Natural killer cell (primary cell): Measurements from ENCODE around the gene KLHL42. TPM values are rescaled to one million over a fixed set of nuclear protein-coding genes. Genes with fewer than 3 reads are reported as not detected.

ENCODE experiments used
- ATAC-seq, 3 donors: fragments of 150-1000 bp in 2 of 3; fragments of 200-7000 bp in 1 of 3; cut with Tn5 transposase; 1 replicate in 1 of 3; 2 replicates in 2 of 3; pipeline ENCODE4 v1.10.0; 2021; ENCODE audit warnings: mild to moderate bottlenecking in 2 of 3, moderate library complexity in 2 of 3
- DNase-seq, 2 donors: peaks; one replicate each; pipeline versions ENCODE4 v3.0.0 to v3.0.0-alpha.2; 2013 to 2021; ENCODE audit warnings: mixed read lengths in 1 of 2
- H3K27ac ChIP-seq: one replicate; pipeline ENCODE4 v1.5.1; 2013; ENCODE audit warnings: mild to moderate bottlenecking, low read length
- H3K27me3 ChIP-seq: one replicate; pipeline ENCODE4 v1.6.1; 2013; ENCODE audit warnings: low read length; ENCODE audit not compliant: control insufficient read depth, insufficient read depth
- H3K36me3 ChIP-seq: one replicate; pipeline ENCODE4 v1.6.1; 2013; ENCODE audit warnings: low read length; ENCODE audit not compliant: control insufficient read depth, insufficient read depth
- H3K4me1 ChIP-seq: one replicate; pipeline ENCODE4 v1.6.1; 2013; ENCODE audit warnings: low read length; ENCODE audit not compliant: control insufficient read depth, insufficient read depth
- H3K4me3 ChIP-seq: one replicate; pipeline ENCODE4 v1.5.1; 2013; ENCODE audit warnings: low read length
- H3K9me3 ChIP-seq: one replicate; pipeline ENCODE4 v1.6.1; 2013; ENCODE audit warnings: low read length; ENCODE audit not compliant: control insufficient read depth, insufficient read depth
- H3K27ac Mint-ChIP-seq, 2 donors: one replicate each; pipeline ENCODE4 v1.8.0; 2022; ENCODE audit warnings: mild to moderate bottlenecking in 2 of 2, mixed read lengths in 2 of 2, moderate library complexity in 1 of 2
- H3K27me3 Mint-ChIP-seq, 2 donors: one replicate each; pipeline ENCODE4 v1.8.0; 2022; ENCODE audit warnings: low read depth in 2 of 2, mixed read lengths in 2 of 2
- H3K36me3 Mint-ChIP-seq: one replicate; pipeline ENCODE4 v1.8.0; 2022; ENCODE audit warnings: mixed read lengths
- H3K4me1 Mint-ChIP-seq, 2 donors: one replicate each; pipeline ENCODE4 v1.8.0; 2022; ENCODE audit warnings: mixed read lengths in 2 of 2
- H3K4me3 Mint-ChIP-seq: one replicate; pipeline ENCODE4 v1.8.0; 2022; ENCODE audit warnings: mild to moderate bottlenecking, moderate library complexity, mixed read lengths
- H3K9me3 Mint-ChIP-seq, 2 donors: one replicate each; pipeline ENCODE4 v1.8.0; 2022; ENCODE audit warnings: mixed read lengths in 2 of 2
- WGBS: methylation state at CpG from one replicate; pipeline ENCODE4 v1.1.7; 2013; ENCODE audit warnings: missing lambda C conversion rate; ENCODE audit not compliant: insufficient coverage; 5-methylcytosine and 5-hydroxymethylcytosine counted together
- intact Hi-C: fragments of 100-400 bp; cut with micrococcal nuclease; formaldehyde crosslinking; loops from one replicate; pipeline ENCODE4 v1.14.2; 2022
- total RNA-seq, 4 donors: library from RNA; stranded (reverse); fragments of 120-200 nt in 1 of 4; gene quantifications; one replicate each; pipeline versions ENCODE4 v1.2.3 to v1.2.4, GENCODE V29; 2013 to 2022
- TF ChIP-seq, protein P1 (sequence below): fragments of 200-600 bp; IDR thresholded peaks from one replicate; pipeline ENCODE4 v1.8.0; 2022; ENCODE audit warnings: antibody characterized with exemption

The KLHL42 gene
- total RNA-seq, 3 donors from 2014 or later (not counting 1 experiment from before 2014, with no cell fraction given), result 11.3 to 18.8 (median 14.7) TPM

DNA sequence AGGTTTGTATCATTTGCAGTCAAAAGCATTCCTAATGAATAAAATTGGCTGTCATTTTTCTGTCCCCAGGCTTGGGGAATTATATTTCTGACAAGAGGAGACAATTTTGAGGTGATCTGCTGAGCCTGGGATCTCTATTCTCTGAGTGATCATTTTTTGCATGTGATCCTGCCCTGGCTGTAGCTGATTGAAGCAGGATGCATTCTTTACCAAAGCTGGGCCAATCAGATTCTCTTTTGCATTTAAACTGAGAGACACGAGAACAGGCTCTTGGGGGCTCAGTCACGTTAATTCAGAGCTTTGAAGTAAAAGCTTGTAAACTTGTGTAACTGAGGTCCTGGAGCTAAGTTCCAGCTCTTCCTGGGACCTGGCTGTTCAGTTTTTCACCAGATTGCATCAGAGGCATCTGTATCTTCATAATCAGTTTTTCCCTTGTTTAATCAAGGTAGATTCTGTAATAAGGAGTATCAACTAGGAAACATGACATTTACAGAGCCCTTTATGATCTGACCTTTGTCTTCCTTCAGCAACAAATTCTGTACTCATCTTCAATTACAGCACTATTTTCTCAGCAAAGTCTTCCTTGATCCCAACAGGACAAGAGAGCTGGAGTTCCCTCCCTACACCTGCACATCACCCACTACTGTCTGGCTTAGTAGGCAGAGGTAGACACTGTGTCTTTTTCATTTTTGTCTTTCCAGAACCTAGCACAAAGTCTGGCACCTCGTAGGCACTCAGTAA lies 35.0 kb downstream of the KLHL42 start:
- Histone ChIP-seq H3K4me1 (no peaks in the 10 kb centered on the region), H3K27ac (no peak overlapping the region), H3K36me3 (no peaks in the 10 kb centered on the region), H3K9me3 (no peaks in the 10 kb centered on the region), H3K4me3 (no peak overlapping the region), H3K27me3 (no peaks in the 10 kb centered on the region)
- TF ChIP-seq, protein P1, sequence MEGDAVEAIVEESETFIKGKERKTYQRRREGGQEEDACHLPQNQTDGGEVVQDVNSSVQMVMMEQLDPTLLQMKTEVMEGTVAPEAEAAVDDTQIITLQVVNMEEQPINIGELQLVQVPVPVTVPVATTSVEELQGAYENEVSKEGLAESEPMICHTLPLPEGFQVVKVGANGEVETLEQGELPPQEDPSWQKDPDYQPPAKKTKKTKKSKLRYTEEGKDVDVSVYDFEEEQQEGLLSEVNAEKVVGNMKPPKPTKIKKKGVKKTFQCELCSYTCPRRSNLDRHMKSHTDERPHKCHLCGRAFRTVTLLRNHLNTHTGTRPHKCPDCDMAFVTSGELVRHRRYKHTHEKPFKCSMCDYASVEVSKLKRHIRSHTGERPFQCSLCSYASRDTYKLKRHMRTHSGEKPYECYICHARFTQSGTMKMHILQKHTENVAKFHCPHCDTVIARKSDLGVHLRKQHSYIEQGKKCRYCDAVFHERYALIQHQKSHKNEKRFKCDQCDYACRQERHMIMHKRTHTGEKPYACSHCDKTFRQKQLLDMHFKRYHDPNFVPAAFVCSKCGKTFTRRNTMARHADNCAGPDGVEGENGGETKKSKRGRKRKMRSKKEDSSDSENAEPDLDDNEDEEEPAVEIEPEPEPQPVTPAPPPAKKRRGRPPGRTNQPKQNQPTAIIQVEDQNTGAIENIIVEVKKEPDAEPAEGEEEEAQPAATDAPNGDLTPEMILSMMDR, result no peak
- no peaks in the 10 kb centered on the region for H3K36me3 Mint-ChIP-seq
- no peak for ATAC-seq
- WGBS, result 92% methylated on average over 3 of the region's 3 CpGs
- H3K9me3 Mint-ChIP-seq, result no peaks in the 10 kb centered on the region
- H3K4me1 Mint-ChIP-seq, result no peaks in the 10 kb centered on the region
- no peak overlapping the region for H3K4me3 Mint-ChIP-seq
- peaks cover 10 to 37% of the 10 kb centered on the region in 2 donors for H3K27me3 Mint-ChIP-seq
- intact Hi-C loops, result no loop called here
- H3K27ac Mint-ChIP-seq, result no peak overlapping the region
- DNase-seq, result no peak

DNA sequence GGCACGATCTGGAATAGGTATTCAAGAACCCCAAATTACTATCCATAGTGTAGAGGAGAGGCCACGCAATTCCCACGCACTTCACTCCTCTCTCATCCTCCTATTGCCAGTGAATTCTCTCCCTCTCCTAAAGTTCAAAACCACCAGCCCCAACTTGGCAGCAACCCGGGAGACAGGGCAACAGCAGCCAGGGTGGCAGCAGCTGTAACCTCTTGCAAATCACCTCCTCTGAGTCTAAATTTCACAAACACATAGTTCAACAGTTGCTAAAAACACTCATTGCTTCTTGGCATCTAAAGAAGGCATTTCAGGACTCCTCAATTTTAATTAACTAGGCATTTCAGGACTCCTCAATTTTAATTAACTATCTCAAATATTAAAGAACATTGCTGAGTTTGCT lies 37.7 kb downstream of the KLHL42 start:
- no peak overlapping the region for H3K4me3 ChIP-seq
- H3K4me1 ChIP-seq, result peaks cover 3% of the 10 kb centered on the region
- peaks cover 4 to 36% of the 10 kb centered on the region in 2 donors for H3K27me3 Mint-ChIP-seq
- H3K4me1 Mint-ChIP-seq, result peaks cover 0 to 4% of the 10 kb centered on the region in 2 donors
- WGBS, result 89% methylated on average over 4 of the region's 4 CpGs
- H3K27ac ChIP-seq, result no peak overlapping the region
- intact Hi-C loops, result no loop called here
- H3K9me3 Mint-ChIP-seq, result no peaks in the 10 kb centered on the region
- no peak for DNase-seq
- no peak for ATAC-seq
- H3K36me3 ChIP-seq, result no peaks in the 10 kb centered on the region
- H3K36me3 Mint-ChIP-seq, result no peaks in the 10 kb centered on the region
- TF ChIP-seq, protein P1, result no peak
- no peaks in the 10 kb centered on the region for H3K9me3 ChIP-seq
- H3K27me3 ChIP-seq, result no peaks in the 10 kb centered on the region
- no peak overlapping the region for H3K27ac Mint-ChIP-seq
- no peak overlapping the region for H3K4me3 Mint-ChIP-seq

DNA sequence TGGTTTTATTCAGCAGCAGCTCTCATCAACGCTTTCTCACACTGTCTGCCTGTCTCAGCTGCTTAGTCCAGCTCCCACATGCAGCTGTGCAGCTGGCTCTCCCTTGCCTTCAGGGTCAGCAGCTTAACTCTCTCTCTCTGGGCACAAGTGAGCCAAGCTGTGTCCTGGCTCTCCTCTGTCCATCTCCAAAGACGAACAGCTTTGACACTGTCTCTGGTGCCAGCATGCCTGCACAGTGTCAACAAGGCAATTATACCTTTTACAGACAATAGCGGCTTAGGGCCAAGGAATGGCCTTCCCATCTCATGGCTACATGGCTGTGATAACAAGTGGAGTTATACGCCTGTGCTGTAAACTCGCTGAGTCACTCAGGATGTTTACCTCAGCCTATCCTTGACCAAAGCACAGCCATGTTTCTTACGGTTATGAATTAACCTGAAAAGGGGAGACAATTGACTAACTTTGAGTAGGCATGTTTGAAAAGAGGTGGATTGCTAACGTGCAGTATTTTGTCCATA lies 38.4 kb downstream of the KLHL42 start:
- no peak overlapping the region for H3K4me3 Mint-ChIP-seq
- peaks cover 4 to 39% of the 10 kb centered on the region in 2 donors for H3K27me3 Mint-ChIP-seq
- TF ChIP-seq, protein P1, result no peak
- no peak for ATAC-seq
- no peak for DNase-seq
- H3K27ac Mint-ChIP-seq, result no peak overlapping the region
- 87% methylated on average over 7 of the region's 7 CpGs for WGBS
- H3K4me1 Mint-ChIP-seq, result peaks cover 0 to 4% of the 10 kb centered on the region in 2 donors
- H3K4me1 ChIP-seq, result peaks cover 3% of the 10 kb centered on the region
- H3K27ac ChIP-seq, result no peak overlapping the region
- no peak overlapping the region for H3K4me3 ChIP-seq
- H3K9me3 ChIP-seq, result no peaks in the 10 kb centered on the region
- H3K36me3 ChIP-seq, result no peaks in the 10 kb centered on the region
- no peaks in the 10 kb centered on the region for H3K27me3 ChIP-seq
- no peaks in the 10 kb centered on the region for H3K9me3 Mint-ChIP-seq
- intact Hi-C loops, result no loop called here
- H3K36me3 Mint-ChIP-seq, result no peaks in the 10 kb centered on the region
